ENCODE results near the gene SLC40A1. TPM values are rescaled to one million over a fixed set of nuclear protein-coding genes. Genes with fewer than 3 reads are reported as not detected.

The SLC40A1 gene
- total and polyA plus RNA-seq, 12 donors, result 9.4 to 93.9 (median 46.8) TPM

DNA sequence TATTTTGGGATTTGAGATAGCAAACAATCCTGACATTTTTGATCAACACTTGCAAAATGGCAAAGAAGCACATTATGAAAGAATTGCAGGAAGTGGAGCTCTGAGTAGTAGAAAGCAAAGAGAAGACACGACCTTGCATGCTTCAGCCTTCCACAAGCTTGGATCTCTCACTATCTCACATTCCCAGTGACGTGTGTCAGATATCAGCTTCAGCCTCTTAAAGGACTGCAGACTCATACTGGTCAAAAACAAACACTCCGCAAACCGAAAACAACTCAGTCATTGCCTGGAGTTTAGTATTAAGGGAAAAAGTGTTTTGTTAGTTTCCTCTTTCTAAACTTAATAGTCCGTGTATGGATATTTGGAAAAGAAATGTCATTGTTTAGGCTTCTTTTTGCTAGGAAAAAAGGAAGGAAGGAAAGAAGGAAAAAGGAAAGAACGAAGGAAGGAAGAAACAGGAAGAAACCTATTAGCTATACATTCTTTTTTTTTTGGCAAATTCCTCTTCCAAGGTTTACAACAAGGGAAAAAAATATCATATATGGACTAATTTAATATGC lies 32.6 kb upstream of the SLC40A1 start:
- peak; percentile 94 to 98 (median 96) for ATAC-seq
- no peaks in the 10 kb centered on the region for H3K27me3 ChIP-seq
- WGBS, 2 donors, result 2% methylated on average over 6 of the region's 6 CpGs
- peak overlapping the region; percentile 53 to 84 (median 80) for H3K27ac ChIP-seq
- TF ChIP-seq CTCF (IDR thresholded peaks at IDR 0.05), result no peak
- peaks cover 0 to 33% (median 23%) of the 10 kb centered on the region in 9 donors for H3K4me1 ChIP-seq
- peak in 1 of 2 donors; percentile 71 for DNase-seq
- intact Hi-C loops (cut with DNase I), result loop anchor here in 1 of 10 donors (2.0 kb wide), 1 partner anchor 30 kb away; no protein-coding TSS in a partner anchor
- no peaks in the 10 kb centered on the region for H3K9me3 ChIP-seq
- H3K36me3 ChIP-seq, result no peaks in the 10 kb centered on the region
- H3K4me3 ChIP-seq, result peak overlapping the region in 8 of 10 donors; percentile 6 to 40 (median 29)

- Histone ChIP-seq H3K27me3 (no peaks in the 10 kb centered on the region), H3K4me1 (peaks cover 0 to 33% (median 23%) of the 10 kb centered on the region in 9 donors), H3K36me3 (no peaks in the 10 kb centered on the region), H3K4me3 (no peak overlapping the region), H3K27ac (no peak overlapping the region), H3K9me3 (no peaks in the 10 kb centered on the region)
- intact Hi-C loops (cut with DNase I), result no loop called here
- ATAC-seq (no peak), DNase-seq (no peak)
- 91 to 92% methylated on average over 2 of the region's 2 CpGs for WGBS, 2 donors
- no peak for TF ChIP-seq CTCF (IDR thresholded peaks at IDR 0.05)
These were observed 30.1 kb upstream of the SLC40A1 start for GRCh38 chr2:189610700-189611099.

- H3K4me3 ChIP-seq, result no peak overlapping the region
- H3K27ac ChIP-seq, result no peak overlapping the region
- intact Hi-C loops (cut with DNase I), result no loop called here
- peaks cover 0 to 33% (median 23%) of the 10 kb centered on the region in 9 donors for H3K4me1 ChIP-seq
- ATAC-seq (no peak), DNase-seq (no peak)
- TF ChIP-seq CTCF (IDR thresholded peaks at IDR 0.05), result no peak
- WGBS, 2 donors, result 90 to 98% methylated on average over 1 of the region's 1 CpG
- no peaks in the 10 kb centered on the region for H3K36me3 ChIP-seq
- no peaks in the 10 kb centered on the region for H3K27me3 ChIP-seq
- no peaks in the 10 kb centered on the region for H3K9me3 ChIP-seq
These were observed 29.3 kb upstream of the SLC40A1 start for GRCh38 chr2:189609853-189610252.

DNA sequence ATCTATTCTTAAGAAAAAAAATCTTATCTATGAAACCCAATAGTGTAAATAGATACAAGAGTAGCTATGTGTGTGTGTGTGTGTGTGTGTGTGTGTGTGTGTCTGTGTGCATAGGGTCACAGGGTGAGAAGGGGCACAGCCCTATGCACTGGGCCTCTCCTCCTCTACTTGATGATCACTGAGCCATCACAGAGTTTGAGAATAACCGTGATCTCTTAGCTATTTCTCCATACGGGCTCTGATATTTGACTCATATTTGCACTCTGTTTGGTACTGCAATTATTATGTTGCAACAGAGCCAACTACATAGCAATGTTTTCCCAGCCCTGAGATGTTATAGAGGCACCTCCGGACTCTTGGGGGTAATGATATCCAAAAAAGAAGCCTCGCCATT lies 28.8 kb upstream of the SLC40A1 start:
- WGBS, 2 donors, result 87 to 88% methylated on average over 4 of the region's 4 CpGs
- peaks cover 0 to 33% (median 23%) of the 10 kb centered on the region in 9 donors for H3K4me1 ChIP-seq
- no peaks in the 10 kb centered on the region for H3K27me3 ChIP-seq
- intact Hi-C loops (cut with DNase I), result no loop called here
- no peak overlapping the region for H3K27ac ChIP-seq
- DNase-seq, result no peak
- H3K4me3 ChIP-seq, result no peak overlapping the region
- TF ChIP-seq CTCF (IDR thresholded peaks at IDR 0.05), result no peak
- no peaks in the 10 kb centered on the region for H3K9me3 ChIP-seq
- H3K36me3 ChIP-seq, result no peaks in the 10 kb centered on the region
- ATAC-seq, result no peak

All from heart right ventricle (tissue), 16 donors.